Measurements from ENCODE around the gene MYOM3.
"Not testable (repeated sequence)": the region's sequence is repeated elsewhere in the genome, so short reads cannot be mapped to it uniquely, and the experiment has no call there.

Gene MYOM3

DNA sequence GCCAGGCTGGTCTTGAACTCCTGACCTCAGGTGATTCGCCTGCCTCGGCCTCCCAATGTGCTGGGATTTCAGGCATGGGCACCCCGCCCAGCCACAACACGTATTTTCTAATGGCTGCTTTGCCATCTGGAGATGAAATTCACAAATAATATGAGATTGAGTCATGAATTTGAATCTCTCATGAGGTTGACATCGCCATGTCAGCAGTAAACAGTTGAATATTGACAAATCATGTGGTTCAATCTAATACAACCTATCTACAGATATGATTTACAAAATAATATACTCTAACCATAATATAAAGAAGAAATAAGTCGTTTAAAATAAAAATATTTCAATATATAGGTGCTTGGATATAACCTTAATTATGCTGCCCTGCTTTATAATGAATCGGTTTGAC lies 42.1 kb downstream of the MYOM3 start:
- no peak for DNase-seq

DNA sequence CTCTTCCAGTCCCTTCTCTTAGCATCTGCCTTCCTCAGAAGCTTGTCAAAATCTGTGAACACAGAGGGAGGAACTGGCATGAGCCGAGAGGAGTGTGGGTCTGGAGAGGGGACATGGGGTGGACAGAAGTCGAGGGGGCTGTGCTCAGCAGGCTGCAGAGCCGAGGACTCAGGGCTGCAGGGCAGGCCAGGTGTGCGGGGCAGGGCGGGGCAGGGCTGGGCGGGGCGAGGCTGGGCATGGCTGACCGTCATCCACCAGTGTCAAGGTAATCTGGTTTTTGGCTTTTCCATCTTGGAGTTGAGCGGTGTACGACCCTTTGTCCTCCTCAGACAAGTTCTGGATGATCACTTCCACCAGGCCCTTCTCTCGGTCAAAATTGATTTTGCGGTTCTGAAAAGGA lies 44.0 kb downstream of the MYOM3 start:
- DNase-seq: no peak

DNA sequence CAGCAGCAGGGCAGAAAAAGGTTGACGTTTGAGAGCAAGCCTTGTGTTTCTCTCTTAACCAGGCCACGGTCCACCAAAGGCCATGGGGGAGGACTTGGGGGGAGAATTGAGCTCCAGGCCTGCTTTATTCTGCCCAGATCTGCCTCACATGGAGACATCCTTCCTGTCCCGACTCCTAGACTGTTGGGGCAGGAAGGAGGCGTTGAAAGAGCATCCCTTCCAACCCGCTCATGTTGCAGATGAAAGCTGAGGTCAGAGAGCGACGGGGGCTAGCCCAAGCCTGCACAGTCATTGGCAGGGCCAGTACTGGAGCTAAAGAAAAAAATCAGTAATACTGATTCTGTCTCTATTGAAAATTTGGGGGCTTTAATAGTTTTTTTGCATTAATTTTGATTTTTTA lies 46.6 kb downstream of the MYOM3 start:
- no peak for DNase-seq

DNA sequence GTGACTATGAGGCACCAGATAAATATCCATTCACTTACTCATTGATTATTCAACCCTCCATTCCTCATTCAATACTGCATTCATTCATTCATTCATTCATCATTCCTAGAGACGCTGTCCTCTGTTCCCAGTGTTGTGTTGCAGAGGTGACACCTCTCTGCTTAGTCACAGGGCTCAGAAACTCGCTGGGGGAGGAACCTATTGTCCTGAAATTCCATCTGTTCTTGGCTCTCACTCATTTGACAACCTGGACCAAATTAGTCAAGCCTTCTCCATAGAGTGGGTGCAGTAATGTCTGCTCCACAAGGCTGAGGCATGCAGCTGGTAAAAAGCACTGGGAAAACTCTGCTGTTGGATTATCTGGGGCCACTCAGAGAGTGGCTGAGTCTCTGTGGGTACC lies 49.7 kb downstream of the MYOM3 start:
- DNase-seq: no peak

DNA sequence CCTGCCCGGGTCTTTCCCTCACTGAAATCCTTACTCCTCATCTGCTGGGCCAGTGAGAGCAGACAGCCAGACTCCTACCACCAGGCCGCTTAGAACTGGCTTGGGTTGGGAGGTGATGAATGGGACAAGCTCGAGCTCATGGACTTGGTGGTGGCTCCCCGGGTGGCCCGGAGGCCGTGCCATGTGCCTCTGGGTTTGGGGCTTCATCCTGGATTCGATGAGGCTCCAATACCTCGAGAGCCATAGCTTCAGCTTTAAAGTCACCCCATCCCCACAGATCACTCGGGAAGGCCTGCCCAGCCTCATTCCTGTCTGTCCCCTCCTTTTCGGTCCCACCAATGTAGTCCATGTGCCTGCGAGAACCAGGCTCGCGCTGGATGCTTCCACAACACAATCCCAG lies 51.5 kb downstream of the MYOM3 start:
- no peak for DNase-seq

DNA sequence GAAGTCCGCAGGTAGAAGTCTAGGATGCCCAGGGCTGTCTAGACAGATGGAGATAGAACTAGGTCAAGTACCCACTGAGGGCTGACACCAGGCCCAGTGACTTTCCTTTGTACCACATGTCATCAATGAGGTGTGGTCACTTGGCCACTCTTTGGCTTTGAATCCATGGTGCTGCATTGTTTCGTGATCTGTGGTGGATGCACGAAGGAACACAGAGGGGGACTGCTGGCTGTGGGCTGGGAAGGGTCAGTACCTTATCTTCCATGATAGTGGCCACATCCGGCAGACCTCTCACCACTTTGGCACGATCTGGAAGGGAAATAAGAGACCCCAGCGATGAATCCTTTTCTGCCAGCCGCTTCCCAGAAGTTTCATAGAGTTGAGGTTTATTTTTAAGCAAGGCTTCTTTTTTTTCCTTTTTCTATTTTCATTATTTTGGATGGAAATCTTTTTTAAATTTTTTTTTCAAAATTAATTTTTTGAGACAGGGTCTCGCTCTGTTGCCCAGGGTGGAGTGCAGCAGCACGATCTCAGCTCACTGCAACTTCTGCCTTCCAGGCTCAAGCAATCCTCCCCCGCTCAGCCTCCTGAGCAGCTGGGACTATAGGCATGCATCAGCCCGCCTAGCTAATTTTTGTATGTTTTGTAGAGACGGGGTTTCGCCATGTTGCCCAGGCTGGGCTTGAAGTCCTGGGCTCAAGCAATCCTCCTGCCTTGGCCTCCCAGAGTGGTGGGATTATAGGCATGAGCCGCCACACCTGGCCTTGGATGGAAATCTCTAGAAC lies 53.1 kb downstream of the MYOM3 start:
- no peak for DNase-seq

DNA sequence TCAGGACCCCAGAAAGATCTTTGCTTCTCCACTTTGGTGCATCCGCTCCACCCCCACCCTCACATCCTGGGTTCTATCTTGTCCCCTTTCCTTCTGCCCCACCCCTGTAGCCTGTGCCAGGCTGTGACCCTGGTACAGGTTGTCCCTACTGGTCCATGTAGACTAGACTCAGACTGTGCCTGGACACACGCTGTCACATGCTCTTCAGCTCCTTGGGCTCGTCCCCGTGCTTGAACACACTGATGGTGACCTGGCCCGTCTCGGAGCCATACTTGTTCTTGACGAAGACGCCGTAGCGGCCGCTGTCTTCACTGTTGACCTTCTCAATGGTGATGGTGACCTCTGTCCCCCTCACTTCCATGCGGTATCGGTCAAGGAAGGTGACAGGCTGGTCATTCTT lies 54.8 kb downstream of the MYOM3 start:
- DNase-seq: no peak

DNA sequence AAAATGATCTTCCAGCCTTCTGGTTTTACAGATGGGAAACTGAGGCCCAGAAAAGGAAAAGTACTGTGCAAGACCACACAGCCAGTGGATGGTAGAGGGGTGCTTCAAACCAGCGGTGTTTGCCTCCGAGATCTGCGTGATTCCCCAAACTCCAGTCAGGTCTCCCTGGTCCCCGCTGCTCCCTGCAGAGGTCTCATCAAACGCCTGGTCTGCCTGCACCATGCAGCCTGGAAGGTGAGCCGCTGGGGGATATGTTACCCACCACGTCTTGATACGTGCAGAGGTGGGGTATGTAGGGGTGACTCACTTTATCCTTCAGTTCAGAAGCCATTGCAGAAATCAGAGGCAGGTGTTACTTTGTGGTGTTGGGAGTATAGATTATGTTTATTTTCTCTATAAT lies 56.3 kb downstream of the MYOM3 start:
- no peak for DNase-seq

DNA sequence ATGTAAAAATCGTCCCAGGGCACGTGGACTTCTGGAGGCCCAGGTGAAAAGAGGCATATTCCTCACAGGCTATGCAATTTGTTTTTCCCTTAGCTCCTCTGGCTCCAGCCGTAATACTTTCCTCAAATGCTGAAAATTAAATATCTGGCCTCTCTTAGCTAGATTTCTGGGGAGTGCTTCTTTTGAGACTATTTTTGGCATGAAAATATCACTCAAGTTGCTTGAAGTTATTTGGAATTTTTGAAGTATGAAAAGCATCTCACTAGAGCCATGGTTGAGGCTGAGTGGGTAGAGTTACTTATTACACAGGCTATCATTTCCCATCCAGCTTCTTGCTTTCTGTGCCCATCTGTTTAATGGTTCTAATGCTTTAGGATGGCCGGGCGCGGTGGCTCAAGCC lies 59.7 kb downstream of the MYOM3 start:
- DNase-seq: no peak

DNA sequence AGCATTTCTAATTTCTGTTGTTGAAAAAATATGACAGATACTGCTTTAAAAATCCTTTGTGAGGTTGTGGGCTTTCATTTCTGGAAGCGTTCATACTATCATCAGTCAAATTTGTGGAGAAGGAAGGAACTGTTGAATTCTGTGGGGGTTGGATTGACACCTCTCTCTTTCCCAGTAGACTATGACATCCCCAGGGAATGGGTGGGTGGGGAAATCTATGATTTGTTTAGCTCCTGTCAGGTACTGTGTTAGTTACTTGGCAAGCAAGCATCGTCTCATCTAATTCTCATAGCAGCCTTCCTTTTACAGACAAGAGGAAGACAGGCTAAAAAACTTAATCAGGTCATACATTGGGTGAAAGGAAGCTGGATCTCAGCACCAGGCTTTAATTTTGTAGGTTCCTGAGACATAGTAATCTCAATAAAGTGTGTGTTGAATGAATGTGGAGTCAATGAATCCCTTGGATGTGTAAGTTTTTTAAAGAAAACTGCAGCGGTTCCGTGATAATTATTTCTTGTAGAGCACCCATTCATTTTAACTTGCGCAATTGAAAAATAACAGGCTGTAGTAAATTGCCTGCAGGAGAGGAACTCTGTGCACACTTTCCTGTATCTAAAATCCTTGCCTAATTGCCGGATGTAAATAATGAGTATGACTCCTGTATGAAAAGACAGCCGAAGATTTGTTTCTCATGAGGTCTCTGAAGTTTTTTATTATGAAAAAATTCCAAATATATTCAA lies 60.6 kb downstream of the MYOM3 start:
- no peak for DNase-seq

DNA sequence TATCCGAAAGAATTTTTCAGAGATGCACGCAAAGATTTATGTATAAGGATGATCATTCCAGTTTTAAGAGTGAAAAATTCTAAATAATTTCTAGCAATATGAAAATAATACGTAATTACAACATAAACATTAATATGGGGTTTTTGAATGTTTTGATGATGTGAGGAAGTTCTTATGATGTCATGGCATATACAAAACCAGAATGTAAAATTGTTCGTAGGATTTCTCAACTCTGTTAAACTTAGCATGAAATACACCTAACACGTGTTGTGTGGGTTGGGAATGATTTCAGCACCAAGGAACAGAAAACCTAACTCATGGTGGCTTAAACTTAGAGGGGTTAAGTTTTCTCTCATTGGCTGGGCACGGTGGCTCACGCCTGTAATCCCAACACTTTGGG lies 62.2 kb downstream of the MYOM3 start:
- no peak for DNase-seq

DNA sequence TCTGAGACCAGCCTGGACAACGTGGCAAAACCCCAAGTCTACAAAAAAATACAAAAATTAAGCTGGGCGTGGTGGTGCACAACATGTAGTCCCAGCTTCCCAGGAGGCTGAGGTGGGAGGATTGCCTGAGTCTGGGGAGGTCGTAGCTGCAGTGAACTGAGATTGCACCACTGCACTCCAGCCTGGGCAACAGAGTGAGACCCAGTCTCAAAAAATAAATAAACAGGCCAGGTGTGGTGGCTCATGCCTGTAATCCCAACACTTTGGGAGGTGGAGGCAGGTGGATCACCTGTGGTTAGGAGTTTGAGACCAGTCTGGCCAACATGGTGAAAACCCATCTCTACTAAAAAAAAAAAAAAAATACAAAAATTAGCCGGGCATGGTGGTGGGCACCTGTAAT lies 63.0 kb downstream of the MYOM3 start:
- DNase-seq: not testable (repeated sequence)

DNA sequence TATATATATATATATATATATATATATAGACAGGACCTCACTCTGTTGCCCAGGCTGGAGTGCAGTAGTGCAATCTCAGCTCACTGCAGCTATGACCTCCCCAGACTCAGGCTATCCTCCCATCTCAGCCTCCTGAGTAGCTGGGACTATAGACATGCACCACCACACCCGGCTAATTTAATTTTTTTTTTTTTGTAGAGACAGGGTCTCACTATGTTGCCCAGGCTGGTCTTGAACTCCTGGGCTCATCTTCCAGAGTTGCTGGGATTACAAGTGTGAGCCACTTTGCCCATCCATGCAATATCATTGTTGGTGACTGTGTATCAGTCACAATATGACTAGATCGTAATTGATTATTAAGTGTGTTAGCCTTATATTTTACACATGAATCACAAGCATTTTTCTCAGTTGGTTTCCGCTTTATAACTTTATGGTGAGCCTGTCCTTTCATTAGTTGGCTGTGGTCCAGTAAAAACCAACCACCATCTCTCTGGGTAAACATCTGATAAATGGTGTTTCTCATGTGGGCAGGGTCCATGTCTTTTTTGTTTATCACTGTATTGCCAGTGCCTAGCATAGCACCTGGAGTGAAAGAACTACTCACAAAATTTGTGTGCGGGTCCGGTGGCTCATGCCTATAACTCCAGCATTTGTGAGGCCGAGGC lies 63.6 kb downstream of the MYOM3 start:
- no peak for DNase-seq

DNA sequence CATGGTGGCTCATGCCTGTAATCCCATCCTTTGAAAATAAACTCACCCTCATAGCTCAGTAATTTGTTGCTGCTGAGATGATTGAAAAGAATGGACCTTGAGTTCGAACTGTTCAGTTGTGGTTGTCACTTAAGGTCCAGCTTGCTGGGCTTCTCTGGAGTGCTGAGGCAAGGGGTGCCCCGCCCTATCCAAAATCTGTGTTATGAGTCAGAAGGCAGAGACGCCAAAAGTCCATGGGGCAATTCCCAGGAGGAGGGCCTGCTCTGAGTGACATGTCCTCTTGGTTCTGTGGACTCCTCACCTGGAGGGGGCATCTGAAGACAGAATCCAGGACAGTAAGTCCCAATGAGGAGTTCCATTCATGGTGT lies 64.8 kb downstream of the MYOM3 start:
- no peak for DNase-seq

DNA sequence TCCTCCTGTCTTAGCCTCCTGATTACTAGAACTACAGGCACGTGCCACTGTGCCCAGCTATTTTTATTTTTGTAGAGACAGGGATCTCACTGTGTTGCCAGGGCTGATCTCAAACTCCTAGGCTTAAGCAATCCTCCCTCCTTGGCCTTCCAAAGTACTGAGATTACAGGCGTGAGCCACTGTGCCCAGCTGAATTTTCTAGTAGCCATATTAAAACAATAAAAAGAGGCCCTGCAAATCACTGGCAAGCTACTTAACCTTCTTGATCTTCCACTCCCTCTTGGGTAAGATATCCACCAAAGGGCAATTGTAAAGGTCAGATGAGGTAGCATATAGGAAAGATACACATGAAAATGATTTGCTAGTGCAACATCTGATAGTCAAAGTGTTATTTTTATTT lies 66.2 kb downstream of the MYOM3 start:
- DNase-seq: no peak

DNA sequence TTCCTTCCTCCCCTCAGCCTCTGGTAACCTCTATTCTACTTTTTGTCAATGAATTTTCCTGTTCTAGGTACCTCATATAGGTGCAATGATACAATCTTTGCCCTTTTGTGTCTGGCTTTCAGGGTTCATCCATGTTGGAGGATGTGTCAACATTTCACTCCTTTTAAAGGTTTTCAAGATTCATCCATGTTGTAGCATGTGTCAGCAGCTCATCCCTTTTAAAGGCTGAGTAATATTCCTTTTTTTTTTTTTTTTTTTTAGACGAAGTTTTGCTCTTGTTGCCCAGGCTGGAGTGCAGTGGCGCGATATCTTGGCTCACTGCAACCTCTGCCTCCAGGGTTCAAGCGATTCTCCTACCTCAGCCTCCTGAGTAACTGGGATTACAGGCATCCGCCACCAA lies 67.3 kb downstream of the MYOM3 start:
- DNase-seq: not testable (repeated sequence)

DNA sequence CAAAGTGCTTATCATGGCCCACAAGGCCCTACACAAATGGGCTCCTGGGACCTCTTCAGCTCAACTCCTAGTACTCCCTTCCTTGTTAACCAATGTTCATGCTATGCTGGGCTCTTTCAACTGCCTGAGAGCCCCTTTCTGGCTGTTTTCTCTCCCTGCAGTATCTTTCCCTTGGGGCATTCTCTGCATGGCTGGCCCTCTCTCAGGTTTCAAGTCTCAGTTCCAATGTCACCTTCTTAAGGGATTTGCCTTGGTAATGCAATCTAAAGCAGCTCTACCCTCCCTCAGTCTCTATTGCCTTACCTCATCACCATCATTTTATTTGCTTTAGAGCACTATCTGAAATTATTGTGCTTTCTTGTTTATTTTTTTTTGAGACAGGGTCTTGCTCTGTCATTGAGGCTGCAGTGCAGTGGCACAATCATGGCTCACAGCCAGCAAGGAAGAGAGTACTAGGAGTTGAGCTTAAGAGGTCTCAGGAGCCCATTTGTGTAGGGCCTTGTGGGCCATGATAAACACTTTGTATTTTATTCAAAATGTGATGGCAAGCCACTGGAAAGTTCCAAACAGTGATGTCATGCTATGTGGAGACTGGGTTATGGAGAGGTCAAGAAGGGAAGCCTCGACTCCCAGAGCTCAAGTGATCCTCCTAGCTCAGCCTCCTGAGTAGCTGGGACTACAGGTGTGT lies 68.4 kb downstream of the MYOM3 start:
- DNase-seq: no peak

DNA sequence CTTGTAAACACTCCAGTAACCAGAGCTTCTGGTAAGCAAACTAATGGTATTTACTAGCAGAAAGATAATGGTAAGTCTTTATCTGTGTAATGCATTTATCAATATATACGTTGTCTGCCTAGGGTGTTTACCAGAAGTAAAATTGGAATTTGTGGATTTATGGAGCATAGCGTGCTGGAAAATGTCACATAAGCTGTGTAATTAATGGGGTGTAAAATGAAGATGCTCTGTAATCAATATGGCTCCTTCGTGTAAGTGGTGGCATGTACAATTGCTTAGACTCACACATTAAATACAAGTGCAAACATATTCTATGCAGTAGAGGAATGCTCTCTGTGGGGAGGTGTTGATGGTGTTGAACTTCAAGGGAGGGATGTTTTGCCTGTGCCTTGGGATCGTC lies 69.6 kb downstream of the MYOM3 start:
- no peak for DNase-seq

DNA sequence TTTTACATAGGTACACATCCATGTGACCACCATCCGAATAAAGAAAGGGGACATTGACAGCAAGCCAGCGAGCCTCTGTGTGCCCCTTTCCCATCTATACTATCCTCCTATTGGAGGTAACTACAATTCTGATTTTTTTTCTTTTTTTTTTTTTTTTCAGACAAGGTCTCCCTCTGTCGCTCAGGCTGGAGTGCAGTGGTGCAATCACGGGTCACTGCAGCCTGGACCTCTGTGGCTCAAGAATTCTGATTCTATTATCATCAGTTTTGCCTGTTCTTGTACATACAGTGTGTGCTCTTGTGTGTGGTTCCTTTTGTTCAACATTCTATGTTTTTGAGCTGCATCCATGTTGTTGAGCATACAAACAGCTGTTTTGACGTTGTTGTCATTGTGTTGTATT lies 75.8 kb downstream of the MYOM3 start:
- DNase-seq: no peak

DNA sequence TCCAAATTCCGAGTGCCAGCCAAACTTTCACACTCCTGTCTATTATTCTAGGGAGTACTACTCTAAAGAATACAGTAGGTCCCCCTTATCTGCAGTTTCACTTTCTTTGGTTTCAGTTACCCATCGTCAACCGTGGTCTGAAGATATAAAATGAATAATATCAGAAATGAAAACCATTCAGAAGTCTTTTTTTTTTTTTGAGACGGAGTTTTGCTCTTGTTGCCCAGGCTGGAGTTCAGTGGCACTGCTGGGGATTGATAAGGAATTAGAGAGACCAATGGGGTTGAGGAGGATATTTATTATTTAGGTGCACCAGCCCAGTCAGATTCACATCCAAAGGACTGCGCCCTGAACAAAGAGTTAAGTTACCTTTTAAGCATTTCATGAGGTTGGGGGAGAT lies 79.0 kb downstream of the MYOM3 start:
- DNase-seq: no peak

DNA sequence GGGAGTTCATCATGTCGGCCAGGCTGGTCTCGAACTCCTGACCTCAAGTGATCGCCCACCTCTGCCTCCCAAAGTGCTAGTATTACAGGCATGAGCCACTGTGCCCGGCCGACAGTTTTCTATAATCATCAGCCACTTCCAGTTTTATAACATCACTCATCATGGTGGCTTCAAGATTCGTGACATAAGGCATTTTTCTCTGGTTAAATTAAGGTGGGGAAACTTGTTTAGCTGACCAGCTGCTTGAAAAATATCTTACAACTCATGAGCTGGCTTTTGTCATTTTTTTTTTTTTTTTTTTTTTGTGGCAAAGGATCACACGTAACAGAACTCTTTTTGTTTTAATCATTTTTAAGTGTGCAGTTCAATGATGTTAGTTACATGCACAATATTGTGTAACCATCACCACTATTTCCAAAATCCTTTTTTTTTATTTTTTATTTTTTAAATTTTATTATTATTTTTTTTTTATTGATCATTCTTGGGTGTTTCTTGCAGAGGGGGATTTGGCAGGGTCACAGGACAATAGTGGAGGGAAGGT lies 80.9 kb downstream of the MYOM3 start:
- not testable (repeated sequence) for DNase-seq

DNA sequence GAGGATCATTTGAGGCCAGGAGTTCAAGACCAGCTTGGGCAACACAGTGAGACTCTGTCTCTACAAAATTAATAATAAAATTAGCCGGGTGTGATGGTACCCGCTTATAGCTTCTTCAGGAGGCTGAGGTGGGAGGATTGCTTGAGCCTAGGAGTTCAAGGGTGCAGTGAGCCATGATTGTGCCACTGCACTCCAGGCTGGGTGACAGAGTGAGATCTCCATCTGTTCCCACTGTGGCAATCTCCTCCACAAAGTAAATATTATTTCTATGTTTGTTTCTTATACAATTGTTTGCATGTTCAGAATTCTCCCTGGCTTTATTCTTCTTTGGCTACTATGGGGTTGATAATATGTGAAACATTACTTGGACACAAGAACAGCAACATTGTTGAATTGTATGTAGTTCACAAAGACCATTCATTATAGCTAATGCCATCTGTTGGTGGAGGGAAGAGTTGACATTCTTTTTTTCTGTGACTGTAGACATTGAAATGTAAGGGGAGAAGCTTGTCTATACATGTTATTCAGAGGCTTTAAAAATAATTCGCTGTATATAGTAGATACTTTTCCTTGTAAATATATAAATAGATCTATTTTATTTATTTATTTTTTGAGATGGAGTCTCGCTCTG lies 84.0 kb downstream of the MYOM3 start:
- peak in 1 of 5 donors; percentile 13 for DNase-seq

Measured in T-helper 1 cell (primary cell).